NCI-H82 (cell line): Measurements from ENCODE around the gene ADAMTS14.

Experiments
- DNase-seq: peaks from one replicate; lab custom pipeline; 2025; lab: John Stamatoyannopoulos, UW

The ADAMTS14 gene

GRCh38 chr10:70772627-70773026, 100.3 kb downstream of the ADAMTS14 start:
- DNase-seq: no peak

DNA sequence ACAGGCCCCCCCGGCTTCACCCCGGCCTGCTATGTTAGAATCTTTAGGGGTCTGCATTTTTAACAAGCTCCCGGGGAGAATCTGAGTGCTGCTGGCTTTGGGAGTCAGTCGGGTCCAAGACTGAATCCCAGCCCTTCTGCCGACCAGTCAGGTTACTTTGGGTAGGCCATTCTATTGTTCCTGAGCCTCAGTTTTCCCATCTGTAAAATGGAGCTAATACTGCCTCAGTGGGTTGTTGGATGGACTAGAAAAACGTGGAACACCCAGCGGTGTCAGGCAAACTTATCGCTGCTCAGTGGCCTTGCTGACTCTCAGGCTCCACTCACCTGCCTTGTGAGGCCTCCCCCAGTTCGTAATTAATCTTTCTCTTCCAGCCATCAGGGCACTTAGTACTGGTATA, 101.2 kb downstream of the ADAMTS14 start:
- DNase-seq: no peak

DNA sequence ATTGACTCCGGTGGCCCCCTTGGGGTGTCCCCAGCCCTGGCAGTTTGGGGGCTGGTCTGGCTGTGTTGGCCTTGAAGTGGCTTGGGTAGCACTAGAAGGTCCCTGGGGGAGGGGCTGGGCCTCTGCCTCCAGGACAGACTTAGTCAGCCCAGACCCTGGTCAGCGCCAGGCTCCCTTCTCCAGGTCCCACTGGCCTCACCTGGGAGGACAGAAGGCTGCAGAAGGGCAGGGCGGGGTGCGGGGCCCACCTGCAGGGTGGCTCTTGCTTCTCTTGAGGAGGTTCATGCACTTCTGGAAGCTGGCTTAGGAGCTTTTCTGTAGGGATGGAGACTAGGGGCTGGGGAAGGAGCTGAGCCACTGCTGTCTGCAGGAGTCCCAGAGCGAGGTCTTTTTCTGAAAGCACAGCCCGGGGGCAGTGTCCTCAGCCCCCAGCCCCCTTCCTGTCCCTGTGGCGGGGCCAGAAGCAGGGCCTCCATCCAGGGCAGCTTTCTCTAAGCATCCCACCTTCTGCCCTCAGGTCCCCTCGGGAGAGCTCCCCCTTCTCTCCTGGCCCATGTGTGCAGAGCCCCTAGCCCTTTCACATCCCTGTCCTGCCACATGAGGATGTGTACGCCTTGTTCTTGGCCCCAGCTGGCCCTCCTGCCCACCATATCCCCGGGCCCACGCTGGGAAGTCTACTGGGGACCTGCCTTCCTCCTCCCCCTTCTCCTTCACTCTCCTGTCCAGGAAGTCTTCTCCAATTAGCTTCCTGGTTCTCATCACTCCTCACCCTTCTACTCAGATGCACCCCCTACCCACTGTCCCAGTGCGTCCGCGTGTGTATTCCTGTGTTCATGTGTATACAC, 101.9 kb downstream of the ADAMTS14 start:
- DNase-seq: no peak

GRCh38 chr10:70774810-70775678, 102.7 kb downstream of the ADAMTS14 start:
- no peak for DNase-seq

DNA sequence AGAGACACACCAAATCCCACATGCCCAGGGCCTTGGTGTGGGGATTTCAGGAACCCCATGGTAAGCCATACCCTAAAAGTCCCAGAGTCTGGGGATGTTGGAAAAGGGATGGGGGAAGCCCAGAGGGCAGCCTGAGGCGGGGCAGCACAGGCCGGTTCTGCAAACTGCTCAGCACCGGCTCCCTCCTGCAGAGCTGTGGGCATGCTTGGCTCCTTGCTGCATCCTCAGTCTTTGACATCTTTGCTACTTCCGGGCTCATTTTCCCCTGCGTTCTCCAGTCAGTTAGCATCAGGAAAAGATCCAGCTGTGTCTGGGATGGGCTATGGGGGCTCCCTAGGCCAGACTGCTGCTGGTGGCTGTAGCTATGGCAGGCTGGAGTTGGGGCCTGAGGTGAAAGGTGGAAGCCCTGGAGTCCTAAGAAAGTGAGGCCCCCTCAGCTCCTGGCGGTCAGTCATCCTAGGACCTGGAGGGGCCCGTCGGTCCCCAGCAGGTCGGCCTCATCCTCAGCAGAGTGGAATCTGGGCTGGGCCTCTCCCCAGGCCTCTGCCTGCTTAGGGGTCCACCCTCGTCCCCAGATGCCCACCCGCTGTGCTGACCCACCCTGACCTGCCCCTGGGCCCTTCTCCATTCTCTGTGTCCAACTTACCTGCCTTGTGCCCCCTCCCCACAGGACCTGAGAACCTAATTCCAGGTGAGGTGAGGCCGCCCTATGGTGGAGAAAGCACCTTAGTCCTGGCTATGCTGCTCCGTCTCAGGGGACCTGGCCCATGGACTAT, 103.6 kb downstream of the ADAMTS14 start:
- DNase-seq: no peak

DNA sequence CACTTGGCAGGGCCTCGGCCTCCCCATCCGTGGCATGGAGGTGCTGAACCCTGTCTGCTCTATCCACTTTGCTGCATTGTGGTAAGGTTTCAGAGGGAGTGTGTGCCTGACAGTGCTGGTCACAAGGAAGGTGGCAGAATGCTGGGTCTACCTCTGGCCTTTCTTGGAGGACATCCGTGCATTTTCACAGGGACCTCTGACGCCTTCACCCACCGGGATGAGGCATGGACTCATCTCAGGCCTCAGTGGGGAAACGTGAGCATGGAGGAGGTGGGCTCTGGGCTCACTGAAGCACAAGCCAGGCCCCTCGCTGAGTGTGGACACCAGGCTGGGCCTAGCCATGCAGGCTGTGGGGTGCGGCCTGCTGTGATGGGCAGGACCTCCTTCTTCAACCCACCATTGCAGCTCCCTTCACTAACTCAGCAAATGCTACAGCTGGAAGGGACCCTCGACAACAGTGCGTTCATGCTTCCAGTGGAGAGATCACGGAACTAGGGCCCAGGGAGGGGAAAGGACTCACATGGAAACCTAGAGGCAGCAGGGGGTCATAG, 104.2 kb downstream of the ADAMTS14 start:
- DNase-seq: no peak

GRCh38 chr10:70777063-70777875, 105.0 kb downstream of the ADAMTS14 start:
- DNase-seq: no peak

- DNase-seq: no peak
Observed at GRCh38 chr10:70778267-70778924, 106.1 kb downstream of the ADAMTS14 start.

DNA sequence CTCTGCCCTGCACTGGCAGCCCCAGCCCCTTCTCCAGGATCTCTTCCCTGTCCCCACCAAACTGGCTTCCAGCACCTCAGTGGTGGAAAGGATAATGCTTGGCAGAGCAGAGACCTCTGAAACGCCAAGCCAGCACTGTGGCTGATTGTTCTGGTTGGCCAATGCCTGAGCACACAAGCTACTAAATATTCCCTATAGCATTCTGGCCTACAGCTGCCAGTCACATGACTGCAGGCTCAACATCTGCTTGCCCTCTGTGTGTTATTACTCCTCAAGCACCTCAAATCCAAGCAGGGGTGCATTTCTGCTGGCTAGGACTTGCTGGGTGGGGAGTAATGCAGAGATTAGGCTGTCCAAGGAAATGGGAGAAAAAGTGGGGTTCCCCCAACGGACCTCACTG, 106.8 kb downstream of the ADAMTS14 start:
- DNase-seq: no peak

DNA sequence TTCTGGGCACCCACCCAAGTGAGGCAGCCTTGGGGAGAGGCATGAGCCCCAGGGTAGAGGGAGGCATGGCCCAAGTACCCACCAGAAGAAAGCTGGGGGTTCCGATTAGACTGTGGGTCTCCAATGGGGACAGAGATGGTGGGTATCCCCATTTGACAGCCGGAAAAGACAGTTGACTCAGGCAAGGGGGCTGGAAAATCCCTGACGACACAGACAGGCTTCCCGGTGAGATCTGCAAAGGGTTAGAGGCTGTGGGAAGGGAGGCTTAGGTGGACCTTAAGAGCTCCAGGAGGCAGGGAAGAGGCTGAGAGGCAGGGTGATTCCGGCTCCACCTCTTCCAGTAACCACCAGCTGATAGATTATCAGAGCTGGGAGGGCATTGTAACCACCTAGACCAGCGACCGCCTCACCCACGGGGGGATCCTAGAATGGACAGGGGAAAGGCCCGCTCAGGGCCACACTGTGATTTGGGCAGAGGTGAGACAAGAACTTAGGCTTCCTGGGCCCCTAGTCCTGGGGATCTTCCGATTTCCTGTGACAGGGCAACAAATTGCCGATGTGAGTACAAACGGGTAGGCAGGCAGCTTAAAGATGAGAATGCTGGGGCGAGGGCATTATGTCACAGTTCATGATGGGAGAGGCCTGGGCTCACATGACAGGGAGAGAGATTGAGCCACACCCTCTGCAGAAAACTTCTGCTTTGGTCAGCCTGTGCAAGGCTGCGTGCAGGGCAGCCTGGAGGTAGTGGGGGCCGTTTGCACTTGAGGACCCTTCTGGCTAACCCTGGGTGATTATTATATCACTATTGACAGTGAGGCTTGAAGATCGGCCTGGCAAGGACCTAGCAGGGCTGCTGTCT, 107.4 kb downstream of the ADAMTS14 start:
- DNase-seq: no peak

DNA sequence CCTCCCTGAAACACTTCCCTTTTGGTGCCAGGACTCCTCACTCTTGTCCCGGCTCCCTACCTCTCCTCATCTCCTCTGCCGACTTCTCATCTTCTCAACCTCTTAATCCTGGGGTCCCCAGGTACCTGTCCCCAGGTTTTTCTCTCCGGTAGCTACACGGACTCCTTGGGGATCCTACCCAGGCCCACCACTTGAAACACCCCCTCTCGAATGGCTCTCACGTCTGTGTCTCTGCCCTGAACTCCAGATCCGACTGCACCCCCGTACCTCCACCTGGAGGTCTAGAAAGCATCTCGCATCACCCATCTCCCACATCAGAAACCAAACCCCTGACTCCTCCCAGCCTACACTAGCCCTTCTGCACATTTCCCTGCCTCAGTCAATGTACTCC, 108.1 kb downstream of the ADAMTS14 start:
- no peak for DNase-seq

DNA sequence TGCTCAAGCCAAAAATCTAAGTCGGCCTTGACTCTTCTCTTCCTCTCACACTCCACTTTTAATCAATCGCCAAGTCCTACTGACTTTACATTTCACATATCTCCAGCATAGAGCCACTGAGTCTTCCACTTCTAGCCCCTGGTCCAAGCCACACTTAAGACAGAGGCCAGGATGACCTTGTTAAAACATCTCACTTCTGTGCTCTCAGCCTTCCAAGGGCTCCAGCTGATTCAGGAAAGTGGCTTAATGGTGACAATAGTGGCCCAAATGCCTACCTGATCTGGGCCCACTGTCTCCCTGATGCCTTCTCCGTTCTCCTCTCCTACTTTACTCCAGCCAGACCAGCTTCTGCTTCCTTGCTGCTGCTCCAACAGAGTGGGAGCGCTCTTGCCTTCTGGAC, 108.5 kb downstream of the ADAMTS14 start:
- no peak for DNase-seq

- no peak for DNase-seq
Observed at GRCh38 chr10:70781461-70782051, 109.2 kb downstream of the ADAMTS14 start.

DNA sequence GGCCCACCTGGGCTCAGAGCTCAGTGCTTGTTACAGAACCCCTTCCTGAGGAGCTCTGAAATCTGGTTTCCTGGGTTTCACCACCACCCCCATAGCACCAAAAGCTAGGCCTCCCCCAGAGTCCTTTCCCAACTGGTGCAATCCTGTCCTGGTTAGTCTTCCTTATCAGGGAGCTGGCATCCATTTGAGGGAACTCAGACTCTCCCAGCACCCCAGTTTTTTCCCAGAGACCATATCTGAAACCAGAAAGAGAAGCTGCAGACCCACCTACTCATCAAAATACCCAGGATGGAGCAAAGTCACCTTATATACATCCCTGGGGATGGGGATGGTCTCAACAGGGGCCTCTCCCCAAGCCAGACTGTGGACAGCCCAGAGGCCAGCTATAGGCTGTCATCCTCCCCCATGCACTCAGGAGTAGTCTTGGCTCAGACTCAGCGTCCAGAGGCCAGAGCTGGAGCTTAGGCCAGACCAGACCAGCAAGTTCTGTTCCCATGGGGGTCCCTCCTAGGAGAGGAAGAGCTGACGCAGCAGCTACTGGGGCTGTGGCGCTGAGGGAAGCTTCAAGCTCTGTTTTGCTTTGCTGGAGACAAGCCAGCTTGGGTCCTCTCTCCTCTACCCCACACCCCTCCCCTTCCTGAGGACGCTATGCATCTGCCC, 109.9 kb downstream of the ADAMTS14 start:
- DNase-seq: no peak

DNA sequence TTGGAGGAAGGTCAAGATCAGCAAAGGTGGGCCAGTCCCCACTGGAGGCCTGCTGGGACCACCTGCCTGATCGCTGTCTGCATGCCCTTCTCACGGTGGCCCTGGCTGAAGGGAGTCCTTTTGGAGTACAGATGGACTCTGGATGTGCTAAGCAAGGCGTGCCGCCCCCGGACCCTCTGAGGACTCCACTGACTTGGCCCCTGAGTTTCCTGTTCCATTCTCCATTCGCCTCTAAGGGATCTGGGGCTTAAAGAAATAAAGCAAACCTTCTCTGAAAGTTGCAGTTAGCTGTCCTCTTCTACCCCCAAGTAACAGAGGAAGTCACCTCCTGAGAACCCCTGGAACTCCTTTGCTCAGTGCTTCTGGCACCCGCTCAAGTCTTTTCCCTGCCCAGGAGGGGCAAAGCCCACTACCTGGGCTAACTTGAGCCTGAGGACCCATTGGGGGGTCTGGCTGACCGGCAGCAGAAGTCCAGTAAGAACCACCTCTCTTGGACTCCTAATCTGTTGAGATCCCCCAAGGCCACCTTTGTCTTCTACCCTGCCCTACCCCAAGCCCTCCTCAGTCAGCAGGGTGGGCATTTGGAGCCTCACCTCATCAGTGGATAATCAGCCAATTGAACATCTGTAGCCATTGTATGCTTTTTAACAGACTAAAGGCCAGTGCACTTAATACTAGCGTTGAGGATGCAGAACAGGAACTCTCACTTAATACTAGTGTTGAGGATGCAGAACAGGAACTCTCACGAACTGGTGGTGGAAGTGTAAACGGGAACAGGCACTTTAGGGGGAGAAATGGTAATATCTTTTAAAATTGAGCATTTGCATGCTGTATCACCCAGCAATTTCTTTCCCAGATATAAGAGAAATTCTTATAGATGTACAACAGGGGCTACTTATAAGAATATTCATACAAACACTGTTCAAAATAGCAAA, 110.7 kb downstream of the ADAMTS14 start:
- no peak for DNase-seq

GRCh38 chr10:70784016-70784415, 111.7 kb downstream of the ADAMTS14 start:
- no peak for DNase-seq

- DNase-seq: no peak
Observed at GRCh38 chr10:70784471-70784870, 112.2 kb downstream of the ADAMTS14 start.

- no peak for DNase-seq
Observed at GRCh38 chr10:70785190-70785589, 112.9 kb downstream of the ADAMTS14 start, which contains the start of gene TBATA. TBATA (minus strand) TSS chr10:70785377; CDS start chr10:70783379, 1,998 bp downstream.
